ENCODE results near the gene TRPM8.

GRCh38 chr2:233953087-233953801, 36.1 kb downstream of the TRPM8 start:
- TF ChIP-seq CTCF (IDR thresholded peaks at IDR 0.05) = no peak
- TF ChIP-seq POLR2A (IDR thresholded peaks at IDR 0.05) = no peak

Measured in testis (tissue), 2 donors.